Sigmoid colon (tissue), 7 donors: ENCODE measurements around the gene KEL. TPM values are rescaled to one million over a fixed set of nuclear protein-coding genes. Genes with fewer than 3 reads are reported as not detected.
"Not testable (repeated sequence)": the region's sequence is repeated elsewhere in the genome, so short reads cannot be mapped to it uniquely, and the experiment has no call there.

Experiments
- DNase-seq: peaks from one replicate; pipeline ENCODE4 v3.0.0-alpha.2; 2019
- H3K27ac ChIP-seq, 4 donors: fragments of 200-600 bp; sonication (generic); one replicate each; pipeline ENCODE4 v1.5.1; 2016 to 2019; ENCODE audit warnings: mild to moderate bottlenecking in 1 of 4
- H3K27me3 ChIP-seq, 3 donors: fragments of 200-600 bp; sonication (generic); one replicate each; pipeline ENCODE4 v1.5.1; 2019; ENCODE audit warnings: mild to moderate bottlenecking in 1 of 3
- H3K36me3 ChIP-seq, 4 donors: fragments of 200-600 bp; sonication (generic); one replicate each; pipeline ENCODE4 v1.5.1; 2016 to 2019
- H3K4me1 ChIP-seq, 4 donors: fragments of 200-600 bp; sonication (generic); one replicate each; pipeline ENCODE4 v1.5.1; 2017 to 2019
- H3K4me3 ChIP-seq, 4 donors: fragments of 200-600 bp; sonication (generic); one replicate each; pipeline ENCODE4 v1.5.1; 2017 to 2019; ENCODE audit warnings: mild to moderate bottlenecking in 2 of 4, moderate library complexity in 1 of 4
- H3K9me3 ChIP-seq, 4 donors: fragments of 200-600 bp in 3 of 4; sonication (generic) in 3 of 4; one replicate each; pipeline versions ENCODE4 v1.5.1 to v1.6.1; 2013 to 2019
- EP300 ChIP-seq, 4 donors: sonication (generic); formaldehyde crosslinking; IDR thresholded peaks; one replicate each; pipeline ENCODE4 v1.6.1; 2017; ENCODE audit warnings: antibody characterized with exemption in 4 of 4
- POLR2A ChIP-seq, 2 donors: fragments of 450-650 bp; IDR thresholded peaks; one replicate each; pipeline ENCODE4 v1.6.1; 2016; ENCODE audit warnings: antibody characterized with exemption in 2 of 2, mild to moderate bottlenecking in 2 of 2, moderate library complexity in 2 of 2
- POLR2AphosphoS5 ChIP-seq, 4 donors: sonication (generic); formaldehyde crosslinking; IDR thresholded peaks; one replicate each; pipeline ENCODE4 v1.6.1; 2017; ENCODE audit warnings: antibody characterized with exemption in 4 of 4
- WGBS, 2 donors: extraction: QIAGEN DNeasy Blood & Tissue Kit; methylation state at CpG; one replicate each; pipeline ENCODE4 v1.1.7; 2013; 5-methylcytosine and 5-hydroxymethylcytosine counted together
- intact Hi-C: fragments of 100-400 bp; cut with DNase I; formaldehyde crosslinking; loops from one replicate; pipeline ENCODE4 v1.15.1; 2023
- polyA plus RNA-seq, 3 donors: library from polyadenylated mRNA; stranded (reverse); fragments of 200-250 nt; gene quantifications; one replicate each; pipeline ENCODE4 v1.2.3, GENCODE V29; 2013
- total RNA-seq, 4 donors: library from RNA; depleted of rRNA; stranded (reverse); fragments of >200 nt; gene quantifications; one replicate each; pipeline ENCODE4 v1.1.0, GENCODE V29; 2016
- TF ChIP-seq, protein P1 (sequence below), 4 experiments: fragments of 450-650 bp in 3 of 4; fragments of 200-600 bp in 1 of 4; IDR thresholded peaks; one replicate each; pipeline ENCODE4 v1.5.1; 2016 to 2019; ENCODE audit warnings: antibody characterized with exemption in 4 of 4, mild to moderate bottlenecking in 3 of 4, moderate library complexity in 2 of 4
- donor health status: healthy with polysubstance abuse.
- donor health status: Bipolar disorder and iron deficiency.
- donor health status: healthy.

KEL gene
- total and polyA plus RNA-seq, 7 donors = 0.28 to 0.69 TPM; not detected in 5

GRCh38 chr7:142997456-142997989 is 35.4 kb upstream of the KEL start:
- Histone ChIP-seq H3K4me3 (no peak overlapping the region), H3K27me3 (no peaks in the 10 kb centered on the region), H3K9me3 (no peaks in the 10 kb centered on the region), H3K4me1 (no peaks in the 10 kb centered on the region), H3K27ac (no peak overlapping the region), H3K36me3 (no peaks in the 10 kb centered on the region)
- intact Hi-C loops = no loop called here
- 66 to 68% methylated on average over 4 of the region's 4 CpGs for WGBS, 2 donors
- DNase-seq = no peak
- TF ChIP-seq POLR2A (IDR thresholded peaks at IDR 0.05) (no peak), POLR2AphosphoS5 (IDR thresholded peaks at IDR 0.05) (no peak), EP300 (IDR thresholded peaks at IDR 0.05) (no peak)
- TF ChIP-seq, protein P1, sequence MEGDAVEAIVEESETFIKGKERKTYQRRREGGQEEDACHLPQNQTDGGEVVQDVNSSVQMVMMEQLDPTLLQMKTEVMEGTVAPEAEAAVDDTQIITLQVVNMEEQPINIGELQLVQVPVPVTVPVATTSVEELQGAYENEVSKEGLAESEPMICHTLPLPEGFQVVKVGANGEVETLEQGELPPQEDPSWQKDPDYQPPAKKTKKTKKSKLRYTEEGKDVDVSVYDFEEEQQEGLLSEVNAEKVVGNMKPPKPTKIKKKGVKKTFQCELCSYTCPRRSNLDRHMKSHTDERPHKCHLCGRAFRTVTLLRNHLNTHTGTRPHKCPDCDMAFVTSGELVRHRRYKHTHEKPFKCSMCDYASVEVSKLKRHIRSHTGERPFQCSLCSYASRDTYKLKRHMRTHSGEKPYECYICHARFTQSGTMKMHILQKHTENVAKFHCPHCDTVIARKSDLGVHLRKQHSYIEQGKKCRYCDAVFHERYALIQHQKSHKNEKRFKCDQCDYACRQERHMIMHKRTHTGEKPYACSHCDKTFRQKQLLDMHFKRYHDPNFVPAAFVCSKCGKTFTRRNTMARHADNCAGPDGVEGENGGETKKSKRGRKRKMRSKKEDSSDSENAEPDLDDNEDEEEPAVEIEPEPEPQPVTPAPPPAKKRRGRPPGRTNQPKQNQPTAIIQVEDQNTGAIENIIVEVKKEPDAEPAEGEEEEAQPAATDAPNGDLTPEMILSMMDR (IDR thresholded peaks at IDR 0.05) = no peak

DNA sequence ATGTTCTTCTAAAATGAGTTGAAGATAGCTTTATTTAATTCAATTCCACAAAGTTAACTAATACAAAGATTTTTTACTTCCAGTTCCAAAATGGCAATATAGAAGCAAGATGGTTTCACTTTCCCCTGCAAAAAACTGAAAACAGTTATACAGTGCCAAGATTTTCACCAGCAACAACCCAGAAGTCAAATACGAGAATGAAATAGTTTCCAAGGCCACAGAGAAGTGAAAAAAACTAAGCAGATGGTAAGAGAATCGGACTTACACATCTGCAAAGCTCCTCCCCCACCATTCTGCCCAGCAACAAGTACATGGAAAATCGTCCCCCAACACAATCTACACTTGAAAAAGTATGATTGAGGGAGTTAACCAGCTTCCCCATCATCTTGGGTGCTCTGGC is 30.3 kb upstream of the KEL start:
- intact Hi-C loops = no loop called here
- no peaks in the 10 kb centered on the region for H3K9me3 ChIP-seq
- no peaks in the 10 kb centered on the region for H3K36me3 ChIP-seq
- DNase-seq = no peak
- 42 to 56% methylated on average over 3 of the region's 3 CpGs for WGBS, 2 donors
- H3K27me3 ChIP-seq = no peaks in the 10 kb centered on the region
- no peaks in the 10 kb centered on the region for H3K4me1 ChIP-seq
- H3K27ac ChIP-seq = no peak overlapping the region
- H3K4me3 ChIP-seq = no peak overlapping the region
- TF ChIP-seq POLR2A (IDR thresholded peaks at IDR 0.05) (no peak), EP300 (IDR thresholded peaks at IDR 0.05) (no peak), POLR2AphosphoS5 (IDR thresholded peaks at IDR 0.05) (no peak)
- TF ChIP-seq, protein P1 (IDR thresholded peaks at IDR 0.05) = no peak

GRCh38 chr7:142984297-142984696 is 22.1 kb upstream of the KEL start:
- H3K27me3 ChIP-seq = no peaks in the 10 kb centered on the region
- no peaks in the 10 kb centered on the region for H3K4me1 ChIP-seq
- H3K9me3 ChIP-seq = peaks cover 0 to 2% (median 0%) of the 10 kb centered on the region in 4 donors
- no peaks in the 10 kb centered on the region for H3K36me3 ChIP-seq
- TF ChIP-seq POLR2AphosphoS5 (IDR thresholded peaks at IDR 0.05) (no peak), EP300 (IDR thresholded peaks at IDR 0.05) (no peak), POLR2A (IDR thresholded peaks at IDR 0.05) (no peak)
- TF ChIP-seq, protein P1 (IDR thresholded peaks at IDR 0.05) = no peak
- H3K4me3 ChIP-seq = no peak overlapping the region
- intact Hi-C loops = no loop called here
- no peak for DNase-seq
- 94 to 95% methylated on average over 1 of the region's 1 CpG for WGBS, 2 donors
- no peak overlapping the region for H3K27ac ChIP-seq

GRCh38 chr7:142983825-142984224 is 21.7 kb upstream of the KEL start:
- Histone ChIP-seq H3K36me3 (no peaks in the 10 kb centered on the region), H3K27ac (no peak overlapping the region), H3K4me1 (no peaks in the 10 kb centered on the region), H3K9me3 (peaks cover 0 to 2% (median 0%) of the 10 kb centered on the region in 4 donors), H3K4me3 (no peak overlapping the region), H3K27me3 (no peaks in the 10 kb centered on the region)
- no peak for TF ChIP-seq EP300 (IDR thresholded peaks at IDR 0.05)
- TF ChIP-seq, protein P1 (IDR thresholded peaks at IDR 0.05) = no peak
- no peak for TF ChIP-seq POLR2A (IDR thresholded peaks at IDR 0.05)
- TF ChIP-seq POLR2AphosphoS5 (IDR thresholded peaks at IDR 0.05) = no peak
- WGBS, 2 donors = 72 to 87% methylated on average over 1 of the region's 1 CpG
- no peak for DNase-seq
- intact Hi-C loops = no loop called here

DNA sequence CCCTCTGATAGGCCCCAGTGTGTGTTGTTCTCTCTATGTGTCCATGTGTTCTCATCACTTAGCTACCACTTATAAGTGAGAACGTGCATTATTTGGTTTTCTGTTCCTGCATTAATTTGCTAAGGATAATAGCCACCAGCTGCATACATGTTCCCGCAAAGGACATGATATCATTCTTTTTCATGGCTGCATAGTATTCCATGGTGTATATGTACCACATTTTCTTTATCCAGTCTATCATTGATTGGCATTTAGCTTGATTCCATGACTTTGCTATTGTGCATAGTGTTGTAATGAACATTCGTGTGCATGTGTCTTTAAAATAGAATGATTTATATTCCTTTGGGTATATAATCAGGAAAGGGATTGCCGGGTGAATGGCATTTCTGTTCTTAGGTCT is 16.2 kb upstream of the KEL start:
- H3K9me3 ChIP-seq, H3K4me1 ChIP-seq, DNase-seq, H3K4me3 ChIP-seq, intact Hi-C loops, H3K27me3 ChIP-seq, H3K36me3 ChIP-seq, H3K27ac ChIP-seq: not testable (repeated sequence)
- WGBS, 2 donors = 86 to 87% methylated on average over 4 of the region's 4 CpGs
